GM12873 (cell line): ENCODE measurements around the gene DSPP.

ENCODE experiments used
- TF ChIP-seq, protein P1 (sequence below): IDR thresholded peaks from 2 replicates; pipeline ENCODE4 v1.5.1; 2012; ENCODE audit warnings: low read depth, mild to moderate bottlenecking, moderate library complexity, low read length, control low read depth; ENCODE audit not compliant: insufficient read depth; ENCODE audit errors: missing control alignments

The DSPP gene

DNA sequence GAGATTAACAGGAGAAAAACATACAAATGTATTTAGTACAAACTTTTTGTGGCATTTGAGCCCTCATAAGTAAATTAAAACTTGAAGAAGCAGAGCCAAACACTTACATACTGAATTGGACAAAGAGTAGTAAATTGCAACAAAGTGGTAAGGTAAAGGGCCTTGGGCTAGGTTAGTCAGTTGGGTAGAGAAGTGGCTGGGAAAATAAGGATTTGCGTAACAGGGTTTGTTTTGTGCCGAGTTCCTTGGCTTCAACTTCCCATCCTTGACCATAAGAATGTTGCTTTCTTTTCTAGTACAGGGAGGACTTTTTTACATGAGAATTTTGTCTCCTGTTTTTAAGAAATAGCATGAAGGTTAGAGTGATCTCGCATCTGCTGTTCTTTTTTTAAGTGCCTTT lies 33.3 kb upstream of the DSPP start:
- TF ChIP-seq, protein P1, sequence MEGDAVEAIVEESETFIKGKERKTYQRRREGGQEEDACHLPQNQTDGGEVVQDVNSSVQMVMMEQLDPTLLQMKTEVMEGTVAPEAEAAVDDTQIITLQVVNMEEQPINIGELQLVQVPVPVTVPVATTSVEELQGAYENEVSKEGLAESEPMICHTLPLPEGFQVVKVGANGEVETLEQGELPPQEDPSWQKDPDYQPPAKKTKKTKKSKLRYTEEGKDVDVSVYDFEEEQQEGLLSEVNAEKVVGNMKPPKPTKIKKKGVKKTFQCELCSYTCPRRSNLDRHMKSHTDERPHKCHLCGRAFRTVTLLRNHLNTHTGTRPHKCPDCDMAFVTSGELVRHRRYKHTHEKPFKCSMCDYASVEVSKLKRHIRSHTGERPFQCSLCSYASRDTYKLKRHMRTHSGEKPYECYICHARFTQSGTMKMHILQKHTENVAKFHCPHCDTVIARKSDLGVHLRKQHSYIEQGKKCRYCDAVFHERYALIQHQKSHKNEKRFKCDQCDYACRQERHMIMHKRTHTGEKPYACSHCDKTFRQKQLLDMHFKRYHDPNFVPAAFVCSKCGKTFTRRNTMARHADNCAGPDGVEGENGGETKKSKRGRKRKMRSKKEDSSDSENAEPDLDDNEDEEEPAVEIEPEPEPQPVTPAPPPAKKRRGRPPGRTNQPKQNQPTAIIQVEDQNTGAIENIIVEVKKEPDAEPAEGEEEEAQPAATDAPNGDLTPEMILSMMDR: no peak

DNA sequence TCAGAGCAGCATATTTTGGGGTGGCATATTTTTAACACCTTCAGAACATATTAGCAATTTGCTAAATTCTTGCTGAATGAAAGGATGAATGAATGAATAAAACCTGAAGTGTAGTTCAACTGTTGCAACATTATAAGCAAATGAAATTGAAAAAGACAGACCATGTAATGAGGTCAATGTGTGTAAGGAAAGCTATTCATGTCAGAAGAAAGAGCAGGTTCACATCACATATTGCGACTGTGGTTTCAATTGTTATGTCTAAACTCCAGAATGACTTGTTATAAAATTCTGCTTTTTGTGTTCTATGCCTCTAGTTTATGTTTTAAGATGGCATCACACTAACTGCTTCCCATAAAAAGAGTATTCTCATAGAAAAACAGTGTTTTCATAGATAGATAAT lies 32.9 kb upstream of the DSPP start:
- TF ChIP-seq, protein P1: no peak

DNA sequence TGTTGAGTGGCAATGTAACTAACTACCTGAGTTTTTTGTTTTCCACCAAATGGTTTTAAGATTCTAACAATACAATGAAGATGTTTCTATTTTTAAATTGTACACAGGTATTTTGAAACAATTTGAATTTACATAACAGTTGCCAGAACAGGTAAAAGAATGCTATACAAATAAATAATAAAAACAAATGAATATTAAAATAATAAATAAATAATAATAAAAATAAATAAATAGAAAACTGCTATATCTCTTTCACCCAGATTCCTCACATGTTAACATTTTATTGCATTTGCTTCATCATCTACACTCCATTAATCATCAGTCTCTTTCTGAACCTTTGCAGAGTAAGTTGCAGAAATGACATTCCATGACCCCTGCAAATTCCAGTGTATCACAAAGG lies 32.3 kb upstream of the DSPP start:
- TF ChIP-seq, protein P1: no peak

DNA sequence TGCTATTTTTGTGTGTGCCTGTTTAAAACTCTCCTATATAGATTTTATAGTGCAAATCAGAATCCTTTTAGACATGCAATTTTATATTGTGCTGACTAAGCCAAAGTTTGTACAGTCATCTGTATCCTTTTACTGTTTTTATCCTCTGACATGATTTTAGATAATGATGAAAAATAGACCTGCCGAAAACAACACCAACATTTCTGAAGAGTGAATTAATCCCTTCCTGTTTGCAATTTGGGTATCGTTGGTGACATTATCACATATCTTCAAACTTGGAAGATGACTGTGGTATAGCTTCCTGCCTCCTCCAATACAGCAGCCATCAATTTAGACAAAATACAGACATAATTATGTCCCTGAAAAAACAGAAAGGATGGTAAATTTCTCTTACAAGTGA lies 28.9 kb upstream of the DSPP start:
- TF ChIP-seq, protein P1: no peak

DNA sequence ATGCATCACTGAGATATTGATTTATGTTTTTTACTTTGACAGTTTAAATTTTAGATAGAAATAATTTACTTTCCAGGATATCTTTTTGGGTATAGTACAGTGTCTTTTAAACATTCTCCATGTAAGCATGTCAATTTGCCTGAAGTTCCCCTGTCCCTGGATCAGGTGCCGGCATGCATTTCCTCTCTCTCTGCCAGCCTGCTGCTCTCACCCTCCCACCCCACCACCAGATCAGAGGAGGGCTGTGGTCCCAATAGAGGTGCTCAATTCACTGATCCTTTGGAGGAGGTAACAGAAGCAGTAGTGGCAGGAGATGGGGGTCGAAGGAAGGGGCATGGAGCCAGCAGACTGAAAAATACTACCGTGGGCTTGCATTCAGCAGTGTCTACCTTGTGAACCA lies 28.3 kb upstream of the DSPP start:
- TF ChIP-seq, protein P1: no peak

DNA sequence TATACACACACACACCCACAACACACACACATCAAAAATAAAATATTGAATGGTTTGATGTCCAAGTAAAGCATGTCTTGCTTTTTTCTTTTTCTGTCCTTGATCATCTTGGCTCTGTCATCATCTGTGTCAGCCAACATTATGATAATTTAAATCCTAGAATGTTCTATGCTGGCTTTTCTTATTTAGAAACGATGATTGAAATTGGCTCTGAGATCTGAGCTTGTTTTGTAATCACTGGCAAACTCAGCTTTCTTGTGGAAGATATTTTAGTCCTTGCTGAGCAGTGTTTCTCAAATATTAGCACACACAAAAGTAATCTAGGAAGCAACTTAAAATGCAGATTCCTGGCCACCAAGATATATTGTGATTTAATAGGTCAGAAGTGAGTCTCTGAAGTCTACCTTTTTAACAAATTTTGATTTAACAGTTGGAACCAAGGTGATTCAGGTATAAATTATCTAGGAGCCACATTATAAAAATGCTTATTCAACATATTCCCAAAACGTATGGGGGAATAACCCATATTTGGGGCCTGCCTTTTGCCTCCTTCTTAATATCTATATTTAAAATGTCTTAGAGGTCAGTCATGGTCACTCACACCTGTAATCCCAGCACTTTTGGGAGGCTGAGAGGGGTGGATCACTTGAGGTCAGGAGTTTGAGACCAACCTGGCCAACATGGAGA lies 24.0 kb upstream of the DSPP start:
- TF ChIP-seq, protein P1: no peak

DNA sequence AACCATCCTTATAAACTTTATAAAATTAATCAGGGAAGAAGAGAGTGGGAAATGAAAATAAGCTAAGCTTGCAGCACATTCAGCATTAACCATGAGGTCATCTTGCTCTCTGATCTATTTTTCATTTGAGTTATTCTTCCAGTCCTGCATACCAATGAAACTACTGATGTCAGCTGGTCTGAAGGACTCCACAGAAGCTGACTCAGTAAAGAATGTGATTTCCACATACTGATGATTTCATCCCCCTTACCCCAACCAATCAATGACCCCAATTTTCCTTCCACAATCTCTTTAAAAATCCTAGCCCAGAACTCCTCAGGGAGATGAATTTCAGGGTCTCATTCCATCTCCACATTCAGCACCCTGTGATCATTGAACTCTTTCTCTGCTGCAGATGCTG lies 18.8 kb upstream of the DSPP start:
- TF ChIP-seq, protein P1: no peak
